Endothelial cell of umbilical vein (primary cell): ENCODE data around the gene SWI5.

Experiments used
- FOS ChIP-seq: IDR thresholded peaks from 2 replicates; pipeline ENCODE4 v1.6.1; 2011; ENCODE audit warnings: mild to moderate bottlenecking, low read length, moderate library complexity, borderline replicate concordance; ENCODE audit not compliant: insufficient read depth
- MYC ChIP-seq: IDR thresholded peaks from one replicate; pipeline ENCODE4 v1.6.1; 2011; ENCODE audit warnings: mild to moderate bottlenecking, low read depth, low read length
- POLR2A ChIP-seq: IDR thresholded peaks from 2 replicates; pipeline ENCODE4 v1.6.1; 2012; ENCODE audit warnings: low read depth, mild to moderate bottlenecking, control low read depth, low read length
- POLR2AphosphoS5 ChIP-seq: IDR thresholded peaks from 2 replicates; pipeline ENCODE4 v1.6.1; 2012; ENCODE audit warnings: low read depth, mild to moderate bottlenecking, control low read depth, low read length, moderate library complexity; ENCODE audit not compliant: insufficient read depth
- TF ChIP-seq, protein P1 (sequence below), 2 donors: IDR thresholded peaks; 1 replicate in 1 of 2; 2 replicates in 1 of 2; pipeline ENCODE4 v1.5.1; 2011; ENCODE audit warnings: low read length in 2 of 2, mild to moderate bottlenecking in 2 of 2, moderate library complexity in 2 of 2, control low read depth in 1 of 2, inconsistent platforms in 1 of 2, low read depth in 1 of 2; ENCODE audit not compliant: insufficient read depth in 1 of 2; ENCODE audit errors: extremely low read depth in 1 of 2

DNA sequence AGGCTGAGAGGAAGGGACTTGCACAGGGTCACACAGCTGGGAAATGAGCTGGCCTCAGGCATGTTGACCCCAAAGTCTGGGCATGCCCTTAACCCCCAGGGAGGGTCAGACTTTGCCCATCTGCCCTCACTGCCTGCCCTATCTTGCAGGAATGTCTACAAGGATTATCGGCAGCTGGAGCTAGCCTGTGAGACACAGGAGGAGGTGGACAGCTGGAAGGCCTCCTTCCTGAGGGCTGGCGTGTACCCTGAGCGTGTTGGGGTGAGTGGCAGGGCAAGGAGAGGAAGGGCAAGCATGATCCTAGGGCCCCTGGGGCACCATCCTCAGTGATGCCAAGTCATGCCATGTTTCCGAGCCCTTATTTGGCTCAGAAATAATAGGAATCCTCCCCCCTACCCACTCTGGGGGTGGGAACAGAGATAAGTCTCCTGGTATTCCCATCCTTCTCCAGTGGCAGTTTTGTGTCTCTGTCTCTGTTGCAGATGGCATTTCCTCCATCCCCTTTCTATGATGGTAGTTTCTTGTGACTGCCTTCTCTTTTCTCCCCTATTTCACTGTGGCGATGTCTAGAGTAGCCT is 28.8 kb upstream of the SWI5 start:
- no peak for TF ChIP-seq MYC
- TF ChIP-seq, protein P1, sequence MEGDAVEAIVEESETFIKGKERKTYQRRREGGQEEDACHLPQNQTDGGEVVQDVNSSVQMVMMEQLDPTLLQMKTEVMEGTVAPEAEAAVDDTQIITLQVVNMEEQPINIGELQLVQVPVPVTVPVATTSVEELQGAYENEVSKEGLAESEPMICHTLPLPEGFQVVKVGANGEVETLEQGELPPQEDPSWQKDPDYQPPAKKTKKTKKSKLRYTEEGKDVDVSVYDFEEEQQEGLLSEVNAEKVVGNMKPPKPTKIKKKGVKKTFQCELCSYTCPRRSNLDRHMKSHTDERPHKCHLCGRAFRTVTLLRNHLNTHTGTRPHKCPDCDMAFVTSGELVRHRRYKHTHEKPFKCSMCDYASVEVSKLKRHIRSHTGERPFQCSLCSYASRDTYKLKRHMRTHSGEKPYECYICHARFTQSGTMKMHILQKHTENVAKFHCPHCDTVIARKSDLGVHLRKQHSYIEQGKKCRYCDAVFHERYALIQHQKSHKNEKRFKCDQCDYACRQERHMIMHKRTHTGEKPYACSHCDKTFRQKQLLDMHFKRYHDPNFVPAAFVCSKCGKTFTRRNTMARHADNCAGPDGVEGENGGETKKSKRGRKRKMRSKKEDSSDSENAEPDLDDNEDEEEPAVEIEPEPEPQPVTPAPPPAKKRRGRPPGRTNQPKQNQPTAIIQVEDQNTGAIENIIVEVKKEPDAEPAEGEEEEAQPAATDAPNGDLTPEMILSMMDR (IDR thresholded peaks at IDR 0.05; ENCODE audit: extremely low read depth in 1 of 2, insufficient read depth in 1 of 2, low read depth in 1 of 2, low read length in 2 of 2): no peak
- no peak for TF ChIP-seq FOS
- no peak for TF ChIP-seq POLR2A
- no peak for TF ChIP-seq POLR2AphosphoS5
